Endothelial cell of hepatic sinusoid (primary cell): ENCODE data around the gene KCNH5.

Source experiments
- in situ Hi-C: cut with HindIII; loops from 2 replicates; pipeline ENCODE4 v1.10.0; 2017; ENCODE audit warnings: low sequenced_read_pairs

The KCNH5 gene

GRCh38 chr14:62689733-62690132 is 355.5 kb downstream of the KCNH5 start:
- in situ Hi-C loops = no loop called here

DNA sequence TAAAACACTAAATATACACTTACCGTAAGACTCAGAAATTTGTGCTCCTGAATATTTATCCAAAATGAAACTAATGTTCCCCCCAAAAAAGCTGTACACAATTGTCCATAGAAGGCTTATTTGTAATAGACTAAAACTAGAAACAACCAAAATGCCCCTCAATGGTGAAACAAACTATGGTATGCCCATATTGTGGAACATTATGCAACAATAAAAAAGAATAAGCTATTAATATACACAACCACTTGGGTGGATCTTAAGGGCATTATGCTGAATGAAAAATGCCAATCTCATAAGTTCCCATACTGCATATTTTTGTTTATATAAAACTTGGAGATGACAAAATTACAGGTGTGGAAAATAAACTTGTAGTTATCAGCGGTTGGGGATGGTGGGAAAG is 357.4 kb downstream of the KCNH5 start:
- in situ Hi-C loops = no loop called here

DNA sequence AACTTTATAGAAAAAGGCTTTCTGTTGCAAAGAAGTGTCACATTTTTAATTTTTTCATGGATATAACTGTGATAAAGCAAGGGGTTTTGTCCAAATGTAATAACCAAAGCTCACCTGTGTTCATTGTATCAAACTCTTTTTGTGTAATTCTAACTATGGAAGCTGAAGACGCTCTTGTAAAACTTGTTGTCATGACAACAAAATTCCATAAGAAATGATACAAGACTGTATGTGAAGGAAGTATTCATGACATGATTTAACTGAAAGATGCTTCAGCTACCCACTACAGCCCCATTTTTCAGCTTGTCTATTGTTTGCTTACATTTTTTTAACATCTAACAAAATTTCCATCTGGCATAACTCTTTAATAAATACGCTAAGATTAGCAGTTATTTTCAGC is 360.9 kb downstream of the KCNH5 start:
- in situ Hi-C loops = no loop called here

DNA sequence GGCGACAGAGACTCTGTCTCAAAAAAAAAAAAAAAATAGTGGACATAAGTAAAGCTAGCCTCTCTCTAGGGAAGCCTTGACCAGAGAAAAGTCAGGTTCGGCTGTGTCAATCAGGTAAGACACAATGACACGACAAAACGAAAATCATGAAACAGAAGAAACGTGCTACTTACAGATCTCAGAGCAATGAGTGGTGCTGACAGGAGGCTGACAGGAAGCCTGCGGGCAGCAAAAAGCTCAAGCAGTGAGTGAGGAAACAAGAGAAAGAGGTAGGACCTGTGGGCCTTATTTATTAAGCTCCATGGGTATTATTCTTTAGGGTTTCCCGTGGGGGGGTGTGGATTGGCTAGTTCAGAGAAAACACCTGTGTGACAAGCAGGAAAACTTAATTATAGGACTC is 363.1 kb downstream of the KCNH5 start:
- in situ Hi-C loops = no loop called here

DNA sequence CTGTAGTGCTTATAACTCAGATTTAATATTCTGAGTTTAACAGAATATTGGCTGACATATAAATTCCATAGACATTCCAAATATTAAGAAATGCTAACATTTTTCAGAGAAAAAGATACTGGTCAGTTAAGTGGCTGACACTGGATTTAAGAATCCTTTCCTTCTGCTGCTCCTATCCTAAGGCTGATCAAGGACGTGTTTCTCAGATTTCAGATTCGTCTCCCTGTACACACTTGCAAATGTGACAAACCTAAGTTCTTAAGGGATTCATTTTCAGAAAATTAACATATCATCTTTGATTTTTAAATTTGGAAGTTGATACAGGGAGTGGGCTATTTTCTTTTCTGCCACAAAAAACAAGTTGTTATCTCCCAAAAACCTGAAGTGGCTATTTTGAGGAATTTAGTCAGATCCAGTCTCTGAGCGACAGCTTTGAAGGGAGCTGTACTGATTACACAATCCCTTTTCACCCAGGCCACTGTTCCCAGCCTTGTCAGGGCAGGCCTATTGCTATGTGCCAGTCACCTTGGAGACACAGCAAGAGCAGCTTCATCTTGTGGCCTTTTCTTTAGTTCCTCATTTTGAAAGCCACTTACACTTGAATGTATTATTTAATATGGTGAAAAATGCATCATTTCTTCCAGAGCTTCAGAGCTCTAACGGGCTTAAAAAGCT is 370.6 kb downstream of the KCNH5 start:
- in situ Hi-C loops = no loop called here

DNA sequence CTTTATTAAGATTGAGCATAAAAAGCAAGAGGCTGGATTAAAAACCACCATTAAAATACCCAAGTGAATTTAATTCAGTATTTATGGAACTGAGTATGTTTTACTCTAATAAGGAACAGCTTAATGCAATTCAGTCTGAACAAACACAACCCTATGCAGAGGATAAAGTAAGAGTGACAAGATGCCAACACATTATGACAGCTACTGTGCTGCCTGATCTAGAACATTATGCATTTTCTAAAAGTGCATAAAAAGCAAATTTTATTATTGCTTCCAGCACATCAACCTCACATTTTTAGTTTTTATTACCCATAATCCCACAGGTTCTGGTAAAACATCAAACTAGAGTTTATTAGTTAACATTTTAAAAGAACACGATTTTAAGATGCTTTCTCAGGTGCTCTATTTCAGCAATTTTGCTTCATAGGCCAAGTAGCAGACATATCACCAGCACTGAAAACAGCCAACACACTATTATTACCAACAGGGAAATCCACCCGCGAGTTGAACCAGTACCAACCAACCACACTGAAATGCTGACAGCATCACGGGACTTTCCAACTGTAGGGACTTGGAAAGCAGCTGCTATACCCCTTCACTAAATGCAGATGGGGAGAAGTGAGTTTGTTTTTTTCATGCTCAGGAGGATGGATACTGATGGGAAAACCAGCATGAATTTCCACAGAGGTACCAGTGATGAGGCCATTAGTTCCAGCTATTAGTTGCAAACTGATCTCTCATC is 372.1 kb downstream of the KCNH5 start:
- in situ Hi-C loops = no loop called here

DNA sequence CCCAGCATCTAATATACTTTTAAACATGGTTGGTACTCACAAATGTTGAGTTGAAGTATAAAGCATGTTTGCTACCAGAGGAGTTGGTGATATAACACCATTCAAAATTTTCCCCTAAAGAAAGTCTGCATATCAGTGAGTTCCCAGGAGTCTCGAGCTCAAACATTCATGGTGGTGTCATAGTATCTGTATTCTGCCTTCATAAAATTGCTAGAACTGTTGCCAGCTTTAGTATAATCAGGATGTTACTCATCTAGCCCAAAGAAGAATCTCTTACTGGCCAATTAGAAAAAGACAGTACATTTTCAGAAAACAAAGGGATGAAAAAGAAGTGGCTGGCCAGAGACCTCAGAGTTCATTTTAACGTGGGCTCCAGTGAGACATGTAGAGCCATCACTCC is 374.7 kb downstream of the KCNH5 start:
- in situ Hi-C loops = no loop called here

DNA sequence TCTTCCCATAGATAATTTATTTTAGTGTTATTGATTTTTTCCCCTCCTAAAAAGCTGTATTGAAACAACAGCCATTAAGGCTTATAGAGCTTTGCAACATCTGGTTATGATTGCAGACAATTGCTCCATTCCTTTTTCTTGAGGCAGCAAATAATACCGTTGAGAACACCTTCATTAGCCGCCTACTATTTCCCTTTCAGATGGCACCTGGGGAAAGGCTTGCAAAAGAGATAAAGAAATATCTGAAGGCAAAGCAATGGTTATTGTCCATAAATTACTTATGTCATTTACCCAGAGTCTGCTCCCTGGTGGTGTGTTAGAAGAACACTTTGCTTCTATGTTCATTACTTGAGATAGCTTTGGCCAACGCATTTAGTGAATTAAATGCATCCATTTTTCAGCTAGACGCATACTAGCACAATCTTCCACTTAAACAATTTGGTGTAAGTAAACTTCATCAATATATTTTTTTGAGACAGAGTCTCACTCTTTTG is 377.8 kb downstream of the KCNH5 start:
- in situ Hi-C loops = no loop called here

DNA sequence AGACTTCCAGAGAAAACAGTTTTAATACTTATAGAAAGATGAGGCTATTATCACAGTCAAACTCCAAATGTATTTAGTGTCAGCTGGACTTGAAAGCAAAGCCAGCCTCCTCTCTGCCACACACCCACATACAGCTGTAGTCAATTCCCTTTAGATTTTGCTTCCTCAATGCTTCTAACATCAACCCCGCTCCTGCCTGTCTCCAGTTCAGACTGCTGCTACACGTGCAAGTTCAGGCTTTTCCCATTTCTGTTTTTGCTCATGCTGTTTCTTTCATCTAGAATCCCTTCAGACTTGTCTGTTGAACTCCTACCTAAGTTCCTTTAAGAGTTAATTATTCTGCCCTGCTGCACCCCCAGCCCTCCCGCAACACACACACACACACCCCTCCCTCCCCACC is 380.0 kb downstream of the KCNH5 start:
- in situ Hi-C loops = no loop called here

DNA sequence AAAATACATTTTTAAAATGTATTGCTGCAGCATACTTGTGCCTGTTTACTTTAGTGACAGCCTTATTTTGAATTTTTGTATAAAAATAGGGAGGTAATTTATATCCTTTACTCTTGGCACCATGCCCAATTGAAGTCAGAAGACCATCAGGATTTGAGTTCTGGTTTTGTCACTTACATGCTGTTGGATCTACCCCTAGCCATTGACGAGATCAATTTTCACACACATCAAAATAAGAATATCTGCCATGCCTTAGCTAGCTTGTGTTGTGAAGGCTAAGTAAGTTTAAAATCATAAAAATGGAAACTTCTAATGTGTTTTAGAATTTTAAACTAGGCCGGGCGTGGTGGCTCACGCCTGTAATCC is 381.8 kb downstream of the KCNH5 start:
- in situ Hi-C loops = no loop called here

GRCh38 chr14:62662811-62663455 is 382.3 kb downstream of the KCNH5 start:
- in situ Hi-C loops = no loop called here

DNA sequence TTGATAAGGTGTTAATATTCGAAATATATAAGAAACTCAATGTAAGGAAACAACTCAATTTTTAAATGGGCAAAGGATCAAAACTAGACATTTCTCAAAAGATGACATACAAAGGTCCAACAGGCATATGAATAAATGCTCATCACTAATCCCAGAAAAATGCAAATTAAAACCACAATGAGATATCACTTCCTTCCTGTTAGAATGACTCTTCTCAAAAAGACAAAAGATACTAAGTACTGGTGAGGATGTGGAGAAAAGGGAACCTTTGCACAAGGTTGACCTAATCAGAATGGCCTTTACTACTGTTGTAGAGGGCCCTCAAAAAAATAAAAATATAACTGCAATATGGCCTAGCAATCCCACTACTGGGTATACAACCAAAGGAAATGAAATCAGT is 383.4 kb downstream of the KCNH5 start:
- in situ Hi-C loops = no loop called here

DNA sequence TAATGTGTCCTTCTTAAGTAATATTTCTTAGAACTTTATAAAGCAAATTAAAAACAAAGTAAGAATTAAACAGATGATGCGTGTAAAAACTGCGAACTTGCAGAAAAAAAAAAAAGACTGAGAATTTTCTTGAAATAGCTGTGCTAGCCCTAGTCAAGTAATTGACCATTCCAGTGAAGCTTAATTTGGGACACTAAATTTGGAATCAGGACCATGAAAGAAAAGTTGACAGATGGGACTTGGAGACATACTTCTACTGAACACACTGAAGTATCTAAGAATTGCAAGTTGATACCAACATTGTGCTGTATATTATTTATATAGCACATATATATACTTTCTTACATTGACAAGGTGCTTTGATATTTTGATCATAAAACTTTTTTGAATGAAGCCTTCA is 386.6 kb downstream of the KCNH5 start:
- in situ Hi-C loops = no loop called here

- in situ Hi-C loops = no loop called here
Measured at GRCh38 chr14:62657376-62657775, 387.9 kb downstream of the KCNH5 start.

GRCh38 chr14:62655166-62655565 is 390.1 kb downstream of the KCNH5 start:
- in situ Hi-C loops = no loop called here

GRCh38 chr14:62654641-62655040 is 390.6 kb downstream of the KCNH5 start:
- in situ Hi-C loops = no loop called here
